Cardiac muscle cell (in vitro differentiated cells and primary cell): ENCODE data around the gene HMX1. TPM values are rescaled to one million over a fixed set of nuclear protein-coding genes. Genes with fewer than 3 reads are reported as not detected.

Experiments
- DNase-seq, 2 donors: peaks; one replicate each; pipeline versions ENCODE4 v3.0.0 to v3.0.0-alpha.2; 2010 to 2017; ENCODE audit warnings: low read depth in 1 of 2, low spot score in 1 of 2
- H3K27ac ChIP-seq: fragments of 200-600 bp; sonication (generic); 2 replicates; pipeline ENCODE4 v1.5.1; 2016
- H3K27me3 ChIP-seq: fragments of 200-600 bp; sonication (generic); 2 replicates; pipeline ENCODE4 v1.6.0; 2016; ENCODE audit warnings: control low read depth
- H3K36me3 ChIP-seq: fragments of 200-600 bp; sonication (generic); 2 replicates; pipeline ENCODE4 v1.5.1; 2016; ENCODE audit warnings: control low read depth
- H3K4me1 ChIP-seq: fragments of 200-600 bp; sonication (generic); 2 replicates; pipeline ENCODE4 v1.8.1; 2017; ENCODE audit warnings: low read depth, mild to moderate bottlenecking, mixed run types
- H3K4me3 ChIP-seq: fragments of 200-600 bp; sonication (generic); 2 replicates; pipeline ENCODE4 v1.5.1; 2016; ENCODE audit warnings: mild to moderate bottlenecking
- H3K9me3 ChIP-seq: fragments of 200-600 bp; sonication (generic); 2 replicates; pipeline ENCODE4 v1.5.1; 2017; ENCODE audit warnings: low read depth, mild to moderate bottlenecking, control low read depth
- polyA plus RNA-seq: library from polyadenylated mRNA; unstranded; fragments of >200 nt; fragmentation: Nextera tagmentation; extraction: Ambion mirVana; gene quantifications from 2 replicates; pipeline ENCODE4 v1.2.1, GENCODE V29; 2016
- total RNA-seq: library from RNA; depleted of rRNA; stranded (reverse); fragments of >200 nt; gene quantifications from 2 replicates; pipeline ENCODE4 v1.2.3, GENCODE V29; 2016
- TF ChIP-seq, protein P1 (sequence below): IDR thresholded peaks from 2 replicates; pipeline ENCODE4 v1.5.1; 2012; ENCODE audit warnings: low read depth, mild to moderate bottlenecking, low read length

Gene HMX1
- total and polyA plus RNA-seq, 2 experiments from 2014 or later = 0.13 TPM; not detected in 1

DNA sequence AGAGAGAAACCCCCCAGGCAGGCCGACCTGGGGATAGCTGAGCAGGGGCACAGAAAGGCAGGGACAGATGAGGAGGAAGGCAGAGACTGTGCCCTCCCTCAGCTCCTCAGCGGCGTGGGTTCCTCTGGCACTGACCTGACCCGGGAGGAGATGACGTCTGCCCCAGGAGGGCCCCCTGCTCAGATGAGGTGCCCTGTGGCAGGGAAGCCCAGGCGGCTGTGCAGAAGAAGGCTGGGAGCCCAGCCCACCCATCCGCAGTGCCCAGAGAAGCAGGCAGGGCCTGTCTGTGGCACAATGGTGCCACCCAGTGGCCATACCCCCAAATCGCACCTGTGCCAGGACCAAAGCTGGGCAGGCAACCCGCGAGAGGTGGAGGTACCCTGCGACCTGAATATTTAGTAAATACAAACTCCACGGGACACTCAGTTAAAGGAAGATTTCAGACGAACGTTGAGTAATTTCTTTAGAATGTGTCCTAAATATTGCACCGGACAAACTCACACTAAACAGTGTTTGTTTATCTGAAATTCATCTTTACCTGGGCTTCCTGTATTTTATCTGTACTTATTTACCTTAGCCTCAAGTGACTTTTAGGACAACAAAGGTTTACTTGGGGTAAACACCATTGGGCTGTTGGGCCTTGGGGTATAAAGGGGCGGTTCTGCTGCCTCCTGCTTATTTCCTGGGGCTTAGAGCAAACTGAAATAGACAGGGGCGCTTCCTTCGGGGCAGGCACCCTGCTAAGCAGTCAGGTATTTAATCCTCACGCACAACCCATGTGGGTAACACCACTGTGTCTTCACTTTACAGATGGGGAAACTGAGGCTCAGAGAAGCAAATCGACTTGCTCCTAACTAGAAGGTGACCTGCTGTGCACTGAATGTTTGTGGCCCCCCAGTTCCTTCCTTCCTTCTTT, 46.5 kb upstream of the HMX1 start:
- TF ChIP-seq, protein P1, sequence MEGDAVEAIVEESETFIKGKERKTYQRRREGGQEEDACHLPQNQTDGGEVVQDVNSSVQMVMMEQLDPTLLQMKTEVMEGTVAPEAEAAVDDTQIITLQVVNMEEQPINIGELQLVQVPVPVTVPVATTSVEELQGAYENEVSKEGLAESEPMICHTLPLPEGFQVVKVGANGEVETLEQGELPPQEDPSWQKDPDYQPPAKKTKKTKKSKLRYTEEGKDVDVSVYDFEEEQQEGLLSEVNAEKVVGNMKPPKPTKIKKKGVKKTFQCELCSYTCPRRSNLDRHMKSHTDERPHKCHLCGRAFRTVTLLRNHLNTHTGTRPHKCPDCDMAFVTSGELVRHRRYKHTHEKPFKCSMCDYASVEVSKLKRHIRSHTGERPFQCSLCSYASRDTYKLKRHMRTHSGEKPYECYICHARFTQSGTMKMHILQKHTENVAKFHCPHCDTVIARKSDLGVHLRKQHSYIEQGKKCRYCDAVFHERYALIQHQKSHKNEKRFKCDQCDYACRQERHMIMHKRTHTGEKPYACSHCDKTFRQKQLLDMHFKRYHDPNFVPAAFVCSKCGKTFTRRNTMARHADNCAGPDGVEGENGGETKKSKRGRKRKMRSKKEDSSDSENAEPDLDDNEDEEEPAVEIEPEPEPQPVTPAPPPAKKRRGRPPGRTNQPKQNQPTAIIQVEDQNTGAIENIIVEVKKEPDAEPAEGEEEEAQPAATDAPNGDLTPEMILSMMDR = peak; percentile 87
- H3K27me3 ChIP-seq = peaks cover 45% of the 10 kb centered on the region
- H3K36me3 ChIP-seq = no peaks in the 10 kb centered on the region
- H3K9me3 ChIP-seq = no peaks in the 10 kb centered on the region
- H3K4me1 ChIP-seq = no peaks in the 10 kb centered on the region
- DNase-seq = peak; percentile 45 to 70
- no peak overlapping the region for H3K4me3 ChIP-seq
- H3K27ac ChIP-seq = no peak overlapping the region

DNA sequence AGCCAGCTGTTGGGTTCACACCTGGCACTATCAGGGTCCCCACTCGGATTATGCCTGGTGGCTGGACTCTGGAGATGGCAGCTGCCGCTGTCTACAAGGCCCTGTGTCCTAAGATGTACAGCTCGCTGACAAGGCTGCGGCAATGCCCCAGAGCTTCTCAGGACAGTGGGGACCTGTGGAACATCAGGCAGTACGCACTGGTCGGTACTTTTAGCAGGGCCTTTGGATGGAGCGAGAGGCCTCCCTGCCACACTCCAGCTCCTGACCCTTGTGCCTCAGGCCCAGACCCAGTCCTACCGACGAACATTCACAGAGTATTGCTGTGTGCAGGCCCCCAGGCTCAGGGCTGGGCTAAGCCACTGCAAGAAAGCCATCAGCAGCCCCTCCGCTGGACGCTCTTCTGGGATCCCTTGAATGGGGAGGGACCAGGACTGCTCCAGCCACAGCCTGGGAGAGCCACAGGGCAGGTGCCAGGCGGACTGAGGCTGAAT, 45.7 kb upstream of the HMX1 start:
- H3K27ac ChIP-seq = no peak overlapping the region
- H3K27me3 ChIP-seq = peaks cover 45% of the 10 kb centered on the region
- no peak for DNase-seq
- H3K36me3 ChIP-seq = no peaks in the 10 kb centered on the region
- H3K4me3 ChIP-seq = no peak overlapping the region
- no peaks in the 10 kb centered on the region for H3K4me1 ChIP-seq
- TF ChIP-seq, protein P1 = no peak
- H3K9me3 ChIP-seq = no peaks in the 10 kb centered on the region

DNA sequence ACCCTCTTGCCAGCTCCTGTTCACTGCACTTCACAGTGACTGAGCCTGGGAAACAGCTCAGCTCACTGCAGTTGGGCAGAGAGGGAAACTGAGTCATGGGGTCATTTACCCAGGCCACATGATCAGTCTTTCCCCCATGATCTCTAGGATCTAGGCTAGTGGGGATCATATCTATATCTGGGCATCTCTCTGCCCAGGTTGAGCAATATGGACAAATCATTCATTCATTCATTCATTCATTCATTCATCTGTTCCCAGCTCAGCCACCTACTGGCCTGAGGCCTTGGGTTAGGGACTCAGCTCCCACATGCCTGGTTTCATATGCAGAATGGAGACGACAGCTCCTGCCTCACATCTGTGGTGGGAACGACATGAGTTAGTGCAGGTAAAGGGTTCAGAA, 45.3 kb upstream of the HMX1 start:
- H3K4me3 ChIP-seq = no peak overlapping the region
- TF ChIP-seq, protein P1 = no peak
- DNase-seq = no peak
- no peak overlapping the region for H3K27ac ChIP-seq
- H3K9me3 ChIP-seq = no peaks in the 10 kb centered on the region
- no peaks in the 10 kb centered on the region for H3K36me3 ChIP-seq
- no peaks in the 10 kb centered on the region for H3K4me1 ChIP-seq
- H3K27me3 ChIP-seq = peaks cover 45% of the 10 kb centered on the region

DNA sequence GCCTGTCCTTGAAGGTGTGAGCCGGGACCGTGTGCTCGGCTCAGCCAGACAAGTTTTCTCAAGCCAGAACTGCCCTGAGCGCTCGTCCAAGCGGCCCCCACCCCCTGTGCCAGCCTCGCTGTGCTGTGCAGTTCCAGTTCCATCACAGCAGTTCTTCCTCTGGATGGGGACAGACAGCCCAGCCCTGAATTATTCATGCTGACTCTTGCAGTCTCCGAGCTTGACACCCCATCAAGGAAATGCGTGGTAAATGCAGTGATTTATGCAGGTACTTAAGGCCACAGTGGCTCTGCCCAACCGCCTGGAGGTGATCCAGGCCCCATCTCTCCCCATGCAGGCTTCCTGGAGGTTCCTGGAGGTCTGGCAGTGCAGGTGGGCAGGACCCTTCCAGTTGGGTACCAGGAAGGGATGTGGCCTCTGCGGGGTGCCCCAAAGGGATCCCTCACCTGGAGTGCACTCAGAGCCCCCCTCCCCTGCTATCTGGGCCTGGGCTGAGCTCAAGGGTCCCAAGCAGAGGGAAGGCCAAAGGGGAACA, 44.8 kb upstream of the HMX1 start:
- Histone ChIP-seq H3K27ac (no peak overlapping the region), H3K4me3 (no peak overlapping the region), H3K27me3 (peaks cover 45% of the 10 kb centered on the region), H3K36me3 (no peaks in the 10 kb centered on the region), H3K9me3 (no peaks in the 10 kb centered on the region), H3K4me1 (no peaks in the 10 kb centered on the region)
- DNase-seq = no peak
- TF ChIP-seq, protein P1 = no peak

DNA sequence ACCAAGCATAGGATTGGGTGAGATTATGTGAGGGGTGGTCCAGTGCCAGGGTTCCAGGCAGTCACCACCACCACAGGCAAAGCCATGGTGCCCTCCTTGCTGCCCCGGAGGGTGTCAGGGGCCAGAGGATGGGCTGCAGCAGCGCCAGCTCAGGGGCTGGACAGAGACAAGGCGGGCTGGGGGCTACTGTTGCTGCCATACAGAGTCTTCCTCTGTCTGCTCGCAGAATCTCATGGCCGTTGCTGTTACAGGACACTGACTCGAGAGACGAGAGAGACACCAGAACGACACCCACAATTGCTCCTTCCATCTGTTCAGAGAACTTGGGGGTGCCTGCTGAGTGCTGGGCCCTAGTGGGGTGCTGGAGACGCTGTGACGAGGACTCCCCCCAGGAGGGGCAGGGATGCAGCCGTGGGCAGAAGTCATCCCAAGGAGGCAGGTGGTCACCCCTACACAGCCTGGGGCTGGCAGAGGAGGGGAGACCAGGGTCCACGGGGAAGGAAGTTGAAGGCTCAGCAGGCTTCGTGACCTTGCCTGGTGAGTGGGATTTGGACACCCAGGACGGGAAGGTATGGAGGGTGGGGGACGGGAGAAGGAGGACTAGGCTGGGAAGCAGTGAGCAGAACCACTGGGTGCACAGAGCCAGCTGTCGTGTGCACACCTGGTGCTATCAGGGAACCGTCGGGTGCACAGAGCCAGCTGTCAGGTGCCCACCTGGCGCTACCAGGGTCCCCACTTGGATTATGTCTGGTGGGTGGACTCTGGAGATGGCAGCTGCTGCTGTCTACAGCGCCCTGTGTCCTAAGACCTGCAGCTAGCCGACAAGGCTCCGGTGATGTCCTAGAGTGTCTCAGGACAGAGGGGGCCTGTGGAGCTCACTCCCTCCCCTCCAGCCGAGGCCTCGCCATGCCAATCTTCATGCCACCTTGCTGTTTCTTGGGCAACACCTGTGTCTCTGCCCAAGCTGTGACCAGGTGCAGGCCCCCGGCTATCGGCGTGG, 43.9 kb upstream of the HMX1 start:
- H3K4me3 ChIP-seq = no peak overlapping the region
- H3K36me3 ChIP-seq = no peaks in the 10 kb centered on the region
- H3K4me1 ChIP-seq = no peaks in the 10 kb centered on the region
- TF ChIP-seq, protein P1 = no peak
- DNase-seq = no peak
- no peak overlapping the region for H3K27ac ChIP-seq
- H3K27me3 ChIP-seq = peaks cover 48% of the 10 kb centered on the region
- H3K9me3 ChIP-seq = no peaks in the 10 kb centered on the region
